MM.1S (cell line): ENCODE data around the gene HCRTR1.

Source experiments
- DNase-seq: peaks from one replicate; pipeline ENCODE4 v3.0.0-alpha.2; 2015
- H2AFZ ChIP-seq: fragments of 300-600 bp; sonication (generic); 2 replicates; pipeline ENCODE4 v1.6.0; 2016; ENCODE audit warnings: antibody characterized with exemption, low read length
- H3F3A ChIP-seq: fragments of 300-600 bp; sonication (generic); 2 replicates; pipeline ENCODE4 v1.6.1; 2016; ENCODE audit warnings: mild to moderate bottlenecking, antibody characterized with exemption, low read length, moderate library complexity, mixed read lengths; ENCODE audit not compliant: insufficient read depth
- H3K27ac ChIP-seq: fragments of 300-600 bp; sonication (generic); 2 replicates; pipeline ENCODE4 v1.5.1; 2016; ENCODE audit warnings: mild to moderate bottlenecking, low read length
- H3K27me3 ChIP-seq: fragments of 300-600 bp; sonication (generic); replicated peaks from 2 replicates; pipeline ENCODE4 v1.6.0; 2016; ENCODE audit warnings: low read length; ENCODE audit not compliant: insufficient read depth
- H3K36me3 ChIP-seq: fragments of 300-600 bp; sonication (generic); replicated peaks from 2 replicates; pipeline ENCODE4 v1.6.1; 2016; ENCODE audit warnings: mild to moderate bottlenecking, low read length, mixed read lengths; ENCODE audit not compliant: insufficient read depth
- H3K4me1 ChIP-seq: fragments of 300-600 bp; sonication (generic); 2 replicates; pipeline ENCODE4 v1.6.1; 2016; ENCODE audit warnings: low read length, mixed read lengths
- H3K4me2 ChIP-seq: fragments of 300-600 bp; sonication (generic); 2 replicates; pipeline ENCODE4 v1.6.0; 2016; ENCODE audit warnings: low read depth, low read length
- H3K4me3 ChIP-seq: fragments of 300-600 bp; sonication (generic); 2 replicates; pipeline ENCODE4 v1.5.1; 2016; ENCODE audit warnings: low read length, mixed read lengths
- H3K79me2 ChIP-seq: fragments of 300-600 bp; sonication (generic); 2 replicates; pipeline ENCODE4 v1.6.1; 2016; ENCODE audit warnings: mixed run types, low read length, mixed read lengths
- H3K9ac ChIP-seq: fragments of 300-600 bp; sonication (generic); 2 replicates; pipeline ENCODE4 v1.6.1; 2016; ENCODE audit warnings: low read length, mixed read lengths
- H3K9me2 ChIP-seq: fragments of 300-600 bp; sonication (generic); replicated peaks from 2 replicates; pipeline ENCODE4 v1.6.1; 2016; ENCODE audit warnings: mild to moderate bottlenecking, low read length, mixed read lengths; ENCODE audit not compliant: insufficient read depth
- H3K9me3 ChIP-seq: fragments of 300-600 bp; sonication (generic); replicated peaks from 2 replicates; pipeline ENCODE4 v1.6.1; 2016; ENCODE audit warnings: mild to moderate bottlenecking, low read length, mixed read lengths; ENCODE audit not compliant: insufficient read depth
- H4K20me1 ChIP-seq: fragments of 300-600 bp; sonication (generic); 2 replicates; pipeline ENCODE4 v1.6.1; 2016; ENCODE audit warnings: mild to moderate bottlenecking, low read length, moderate library complexity, mixed read lengths; ENCODE audit not compliant: insufficient read depth
- CTCF ChIP-seq: fragments of 300-600 bp; sonication (generic); IDR thresholded peaks from 2 replicates; pipeline ENCODE4 v1.5.1; 2016; ENCODE audit warnings: antibody characterized with exemption, low read length, mixed read lengths
- EZH2 ChIP-seq: fragments of 300-600 bp; sonication (generic); optimal IDR thresholded peaks from 2 replicates; pipeline ENCODE3; 2017; ENCODE audit warnings: low read depth, mild to moderate bottlenecking, antibody characterized with exemption, low read length, mixed read lengths
- EZH2phosphoT487 ChIP-seq: fragments of 300-600 bp; sonication (generic); IDR thresholded peaks from 2 replicates; pipeline ENCODE4 v1.6.1; 2018; ENCODE audit warnings: antibody characterized with exemption, low read length

The HCRTR1 gene

GRCh38 chr1:31571340-31572295, 45.9 kb upstream of the HCRTR1 start:
- TF ChIP-seq EZH2 = no peak
- no peak for TF ChIP-seq CTCF
- no peak for TF ChIP-seq EZH2phosphoT487
- Histone ChIP-seq H4K20me1 (no peaks in the 10 kb centered on the region), H3F3A (no peaks in the 10 kb centered on the region), H3K4me1 (no peaks in the 10 kb centered on the region), H2AFZ (no peak overlapping the region), H3K36me3 (no peaks in the 10 kb centered on the region), H3K4me3 (no peak overlapping the region), H3K9me3 (no peaks in the 10 kb centered on the region), H3K4me2 (no peak overlapping the region), H3K9ac (no peak overlapping the region), H3K79me2 (no peaks in the 10 kb centered on the region), H3K9me2 (no peaks in the 10 kb centered on the region), H3K27ac (no peak overlapping the region), H3K27me3 (no peaks in the 10 kb centered on the region; the same call in 1 of the 2 replicates)
- no peak for DNase-seq

- Histone ChIP-seq H3K4me3 (no peak overlapping the region), H3F3A (no peaks in the 10 kb centered on the region), H3K79me2 (no peaks in the 10 kb centered on the region), H3K27me3 (peaks cover 1% of the 10 kb centered on the region), H3K9me3 (no peaks in the 10 kb centered on the region), H3K9ac (no peak overlapping the region), H3K27ac (no peak overlapping the region), H4K20me1 (no peaks in the 10 kb centered on the region), H3K4me2 (no peak overlapping the region), H2AFZ (no peak overlapping the region), H3K4me1 (no peaks in the 10 kb centered on the region), H3K9me2 (no peaks in the 10 kb centered on the region), H3K36me3 (no peaks in the 10 kb centered on the region)
- TF ChIP-seq EZH2 (no peak), EZH2phosphoT487 (no peak), CTCF (no peak)
- no peak for DNase-seq
These were observed 45.0 kb upstream of the HCRTR1 start for GRCh38 chr1:31572323-31573104.

GRCh38 chr1:31573261-31573660, 44.2 kb upstream of the HCRTR1 start:
- Histone ChIP-seq H2AFZ (no peak overlapping the region), H4K20me1 (no peaks in the 10 kb centered on the region), H3K9me3 (no peaks in the 10 kb centered on the region), H3K27ac (no peak overlapping the region), H3K27me3 (peaks cover 6% of the 10 kb centered on the region), H3K36me3 (no peaks in the 10 kb centered on the region), H3K9ac (no peak overlapping the region), H3K4me1 (no peaks in the 10 kb centered on the region), H3K4me2 (no peak overlapping the region), H3K4me3 (no peak overlapping the region), H3K79me2 (no peaks in the 10 kb centered on the region), H3F3A (no peaks in the 10 kb centered on the region), H3K9me2 (no peaks in the 10 kb centered on the region)
- no peak for TF ChIP-seq EZH2
- TF ChIP-seq EZH2phosphoT487 = no peak
- no peak for TF ChIP-seq CTCF
- DNase-seq = no peak
